ENCODE measurements around the gene SLC39A11.

Gene SLC39A11

GRCh38 chr17:72635034-72635635 lies 457.4 kb downstream of the SLC39A11 start:
- Histone ChIP-seq H3K79me1 (replicated peaks; ENCODE audit: low read length, poor library complexity, severe bottlenecking) (no peaks in the 10 kb centered on the region), H3K36me3 (ENCODE audit: control insufficient read depth in 1 of 2, insufficient read depth in 2 of 2, low read depth in 1 of 2, low read length in 2 of 2) (no peaks in the 10 kb centered on the region), H2AK5ac (ENCODE audit: low read length, severe bottlenecking) (no peak overlapping the region), H2BK120ac (ENCODE audit: low read depth, low read length) (no peak overlapping the region), H3K4me3 (ENCODE audit: insufficient read depth in 1 of 2, low read depth in 1 of 2, low read length in 2 of 2) (no peak overlapping the region), H2BK15ac (ENCODE audit: low read depth, poor library complexity, severe bottlenecking) (no peak overlapping the region), H3K4me1 (ENCODE audit: control insufficient read depth, insufficient read depth, low read depth, low read length) (no peaks in the 10 kb centered on the region), H3K4ac (ENCODE audit: low read depth in 1 of 2, low read length in 2 of 2) (no peak overlapping the region), H4K91ac (ENCODE audit: low read length) (no peak overlapping the region), H3K18ac (ENCODE audit: low read depth in 1 of 2, low read length in 2 of 2) (no peak overlapping the region), H3K14ac (ENCODE audit: low read length in 2 of 2) (no peak overlapping the region), H3K27me3 (ENCODE audit: control insufficient read depth in 1 of 2, insufficient read depth in 1 of 2, low read length in 2 of 2) (peaks cover 0 to 53% of the 10 kb centered on the region in 2 experiments), H4K8ac (ENCODE audit: low read length) (peak overlapping the region; percentile 3), H2BK12ac (ENCODE audit: low read length in 2 of 2) (no peak overlapping the region), H3K27ac (ENCODE audit: low read length, poor library complexity, severe bottlenecking) (no peak overlapping the region), H3K23ac (ENCODE audit: low read length in 2 of 2) (no peak overlapping the region), H3K9ac (ENCODE audit: low read length) (no peak overlapping the region), H3K9me3 (ENCODE audit: control insufficient read depth, low read length) (no peaks in the 10 kb centered on the region), H2AFZ (ENCODE audit: low read depth, low read length) (no peak overlapping the region), H2BK5ac (ENCODE audit: low read depth, low read length, poor library complexity, severe bottlenecking) (no peak overlapping the region), H3K4me2 (ENCODE audit: low read length, poor library complexity, severe bottlenecking) (no peak overlapping the region)
- DNase-seq, result no peak
- WGBS, result 86% methylated on average over 9 of the region's 14 CpGs

GRCh38 chr17:72634621-72635020 lies 457.9 kb downstream of the SLC39A11 start:
- Histone ChIP-seq H2BK12ac (ENCODE audit: low read length in 2 of 2) (no peak overlapping the region), H3K4ac (ENCODE audit: low read depth in 1 of 2, low read length in 2 of 2) (no peak overlapping the region), H3K9me3 (ENCODE audit: control insufficient read depth, low read length) (no peaks in the 10 kb centered on the region), H3K9ac (ENCODE audit: low read length) (no peak overlapping the region), H3K79me1 (replicated peaks; ENCODE audit: low read length, poor library complexity, severe bottlenecking) (no peaks in the 10 kb centered on the region), H3K4me3 (ENCODE audit: insufficient read depth in 1 of 2, low read depth in 1 of 2, low read length in 2 of 2) (no peak overlapping the region), H4K91ac (ENCODE audit: low read length) (no peak overlapping the region), H3K23ac (ENCODE audit: low read length in 2 of 2) (no peak overlapping the region), H3K27ac (ENCODE audit: low read length, poor library complexity, severe bottlenecking) (no peak overlapping the region), H2AFZ (ENCODE audit: low read depth, low read length) (no peak overlapping the region), H2BK5ac (ENCODE audit: low read depth, low read length, poor library complexity, severe bottlenecking) (no peak overlapping the region), H3K4me1 (ENCODE audit: control insufficient read depth, insufficient read depth, low read depth, low read length) (no peaks in the 10 kb centered on the region), H3K18ac (ENCODE audit: low read depth in 1 of 2, low read length in 2 of 2) (no peak overlapping the region), H3K36me3 (ENCODE audit: control insufficient read depth in 1 of 2, insufficient read depth in 2 of 2, low read depth in 1 of 2, low read length in 2 of 2) (no peaks in the 10 kb centered on the region), H3K4me2 (ENCODE audit: low read length, poor library complexity, severe bottlenecking) (no peak overlapping the region), H2AK5ac (ENCODE audit: low read length, severe bottlenecking) (no peak overlapping the region), H3K27me3 (ENCODE audit: control insufficient read depth in 1 of 2, insufficient read depth in 1 of 2, low read length in 2 of 2) (peaks cover 0 to 48% of the 10 kb centered on the region in 2 experiments), H2BK15ac (ENCODE audit: low read depth, poor library complexity, severe bottlenecking) (no peak overlapping the region), H3K14ac (ENCODE audit: low read length in 2 of 2) (no peak overlapping the region), H4K8ac (ENCODE audit: low read length) (no peak overlapping the region), H2BK120ac (ENCODE audit: low read depth, low read length) (no peak overlapping the region)
- 77% methylated on average over 7 of the region's 7 CpGs for WGBS
- no peak for DNase-seq

- Histone ChIP-seq H4K8ac (ENCODE audit: low read length) (no peak overlapping the region), H2AK5ac (ENCODE audit: low read length, severe bottlenecking) (no peak overlapping the region), H4K91ac (ENCODE audit: low read length) (no peak overlapping the region), H2BK5ac (ENCODE audit: low read depth, low read length, poor library complexity, severe bottlenecking) (no peak overlapping the region), H2BK15ac (ENCODE audit: low read depth, poor library complexity, severe bottlenecking) (no peak overlapping the region), H3K23ac (ENCODE audit: low read length in 2 of 2) (no peak overlapping the region), H3K36me3 (ENCODE audit: control insufficient read depth in 1 of 2, insufficient read depth in 2 of 2, low read depth in 1 of 2, low read length in 2 of 2) (no peaks in the 10 kb centered on the region), H2AFZ (ENCODE audit: low read depth, low read length) (no peak overlapping the region), H2BK12ac (ENCODE audit: low read length in 2 of 2) (no peak overlapping the region), H3K4ac (ENCODE audit: low read depth in 1 of 2, low read length in 2 of 2) (no peak overlapping the region), H2BK120ac (ENCODE audit: low read depth, low read length) (no peak overlapping the region), H3K27me3 (ENCODE audit: control insufficient read depth in 1 of 2, insufficient read depth in 1 of 2, low read length in 2 of 2) (peaks cover 0 to 51% of the 10 kb centered on the region in 2 experiments), H3K14ac (ENCODE audit: low read length in 2 of 2) (no peak overlapping the region), H3K9me3 (ENCODE audit: control insufficient read depth, low read length) (peaks cover 14% of the 10 kb centered on the region), H3K18ac (ENCODE audit: low read depth in 1 of 2, low read length in 2 of 2) (no peak overlapping the region), H3K4me1 (ENCODE audit: control insufficient read depth, insufficient read depth, low read depth, low read length) (peaks cover 2% of the 10 kb centered on the region), H3K79me1 (replicated peaks; ENCODE audit: low read length, poor library complexity, severe bottlenecking) (no peaks in the 10 kb centered on the region), H3K4me3 (ENCODE audit: insufficient read depth in 1 of 2, low read depth in 1 of 2, low read length in 2 of 2) (no peak overlapping the region), H3K4me2 (ENCODE audit: low read length, poor library complexity, severe bottlenecking) (no peak overlapping the region), H3K9ac (ENCODE audit: low read length) (no peak overlapping the region), H3K27ac (ENCODE audit: low read length, poor library complexity, severe bottlenecking) (no peak overlapping the region)
- DNase-seq, result no peak
- 93% methylated on average over 20 of the region's 22 CpGs for WGBS
Observed at GRCh38 chr17:72631949-72632684, 460.4 kb downstream of the SLC39A11 start.

- Histone ChIP-seq H3K27ac (ENCODE audit: low read length, poor library complexity, severe bottlenecking) (no peak overlapping the region), H3K36me3 (ENCODE audit: control insufficient read depth in 1 of 2, insufficient read depth in 2 of 2, low read depth in 1 of 2, low read length in 2 of 2) (no peaks in the 10 kb centered on the region), H3K4me1 (ENCODE audit: control insufficient read depth, insufficient read depth, low read depth, low read length) (peaks cover 2% of the 10 kb centered on the region), H3K23ac (ENCODE audit: low read length in 2 of 2) (no peak overlapping the region), H3K4me3 (ENCODE audit: insufficient read depth in 1 of 2, low read depth in 1 of 2, low read length in 2 of 2) (no peak overlapping the region), H4K91ac (ENCODE audit: low read length) (no peak overlapping the region), H2BK120ac (ENCODE audit: low read depth, low read length) (no peak overlapping the region), H3K14ac (ENCODE audit: low read length in 2 of 2) (no peak overlapping the region), H4K8ac (ENCODE audit: low read length) (no peak overlapping the region), H3K79me1 (replicated peaks; ENCODE audit: low read length, poor library complexity, severe bottlenecking) (no peaks in the 10 kb centered on the region), H3K4ac (ENCODE audit: low read depth in 1 of 2, low read length in 2 of 2) (no peak overlapping the region), H3K4me2 (ENCODE audit: low read length, poor library complexity, severe bottlenecking) (no peak overlapping the region), H3K9ac (ENCODE audit: low read length) (no peak overlapping the region), H3K27me3 (ENCODE audit: control insufficient read depth in 1 of 2, insufficient read depth in 1 of 2, low read length in 2 of 2) (peaks cover 0 to 47% of the 10 kb centered on the region in 2 experiments), H3K18ac (ENCODE audit: low read depth in 1 of 2, low read length in 2 of 2) (no peak overlapping the region), H2AFZ (ENCODE audit: low read depth, low read length) (no peak overlapping the region), H2BK15ac (ENCODE audit: low read depth, poor library complexity, severe bottlenecking) (no peak overlapping the region), H3K9me3 (ENCODE audit: control insufficient read depth, low read length) (peaks cover 14% of the 10 kb centered on the region), H2BK12ac (ENCODE audit: low read length in 2 of 2) (no peak overlapping the region), H2AK5ac (ENCODE audit: low read length, severe bottlenecking) (no peak overlapping the region), H2BK5ac (ENCODE audit: low read depth, low read length, poor library complexity, severe bottlenecking) (no peak overlapping the region)
- WGBS, result 93% methylated on average over 9 of the region's 9 CpGs
- no peak for DNase-seq
Observed at GRCh38 chr17:72631568-72631948, 460.9 kb downstream of the SLC39A11 start.

Data from mesenchymal stem cell (in vitro differentiated cells and primary cell).